Measurements from ENCODE around the gene CARM1.
"Not testable (repeated sequence)": the region's sequence is repeated elsewhere in the genome, so short reads cannot be mapped to it uniquely, and the experiment has no call there.

Gene CARM1

DNA sequence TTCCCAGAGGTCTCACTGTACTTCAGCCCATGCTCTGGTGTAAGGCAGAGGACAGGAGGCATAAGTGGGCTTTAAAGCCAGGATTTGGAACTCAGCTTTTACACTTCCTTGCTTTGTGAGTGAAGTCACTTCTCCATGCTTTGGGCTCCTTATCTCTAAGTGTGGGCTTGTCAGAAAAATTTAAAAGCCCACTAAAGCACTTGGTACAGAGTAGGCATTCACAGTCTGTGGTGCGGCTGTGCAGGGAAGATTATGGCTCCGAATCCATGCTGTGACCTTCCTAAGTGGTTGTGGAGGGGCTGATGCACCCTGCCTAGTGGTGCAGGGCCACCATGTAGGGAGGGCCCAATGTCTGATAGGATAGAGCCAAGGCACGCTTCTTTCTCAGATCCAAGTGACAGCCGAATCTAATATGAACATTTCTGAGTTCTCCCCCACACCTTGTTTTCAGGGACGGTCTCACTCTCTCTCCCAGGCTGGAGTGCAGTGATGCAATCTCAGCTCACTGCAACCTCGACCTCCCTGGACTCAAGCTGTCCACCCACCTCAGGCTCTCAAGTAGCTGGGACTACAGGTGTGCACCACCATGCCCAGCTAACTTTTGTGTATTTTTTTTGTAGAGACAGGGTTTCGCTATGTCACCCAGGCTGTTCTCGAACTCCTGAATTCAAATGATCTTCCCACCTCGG is 64.2 kb downstream of the CARM1 start:
- no peak for DNase-seq

DNA sequence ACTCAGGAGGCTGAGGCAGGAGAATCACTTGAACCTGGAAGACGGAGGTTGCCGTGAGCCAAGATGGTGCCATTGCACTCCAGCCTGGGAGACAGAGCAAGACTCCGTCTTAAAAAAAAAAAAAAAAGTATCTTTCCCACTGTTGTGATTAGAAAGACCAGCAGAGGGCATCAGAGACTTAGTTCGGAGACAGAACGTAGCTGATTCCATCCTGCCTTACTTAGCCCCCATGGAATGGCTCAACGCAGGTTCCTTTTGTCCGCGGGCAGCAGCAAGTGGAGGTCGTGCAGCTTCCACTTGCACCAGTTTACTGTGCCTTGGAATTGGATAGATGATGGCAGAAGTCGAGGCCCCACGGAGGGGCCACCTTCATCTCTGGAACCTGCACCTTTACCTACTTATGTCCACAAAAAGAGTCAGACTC is 65.3 kb downstream of the CARM1 start:
- peak; percentile 81 to 84 for DNase-seq

DNA sequence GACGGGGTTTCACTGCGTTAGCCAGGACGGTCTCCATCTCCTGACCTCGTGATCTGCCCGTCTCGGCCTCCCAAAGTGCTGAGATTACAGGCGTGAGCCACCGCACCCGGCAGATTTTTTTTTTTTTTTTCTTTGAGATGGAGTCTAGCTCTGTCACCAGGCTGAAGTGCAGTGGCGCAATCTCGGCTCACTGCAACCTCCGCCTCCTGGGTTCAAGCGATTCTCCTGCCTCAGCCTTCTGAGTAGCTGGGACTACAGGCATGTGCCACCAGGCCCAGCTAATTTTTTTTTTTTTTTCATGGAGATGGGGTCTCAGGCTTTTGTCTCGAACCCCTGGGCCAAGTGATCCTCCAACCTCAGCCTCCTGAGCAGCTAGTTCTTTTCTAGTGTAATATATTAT is 70.3 kb downstream of the CARM1 start:
- DNase-seq = not testable (repeated sequence)

DNA sequence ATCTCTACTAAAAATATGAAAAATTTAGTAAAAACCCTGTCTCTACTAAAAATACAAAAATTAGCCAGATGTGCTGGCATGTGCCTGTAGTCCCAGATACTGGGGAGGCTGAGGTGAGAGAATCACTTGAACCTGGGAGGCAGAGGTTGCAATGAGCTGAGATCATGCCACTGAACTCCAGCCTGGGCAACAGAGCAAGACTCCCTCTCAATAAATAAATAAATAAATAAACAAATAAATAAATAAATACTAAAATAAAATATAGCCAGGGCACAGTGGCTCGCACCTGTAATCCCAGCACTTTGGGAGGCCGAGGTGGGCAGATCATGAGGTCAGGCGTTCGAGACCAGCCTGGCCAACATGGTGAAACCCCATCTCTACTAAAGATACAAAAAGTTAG is 72.1 kb downstream of the CARM1 start:
- not testable (repeated sequence) for DNase-seq

DNA sequence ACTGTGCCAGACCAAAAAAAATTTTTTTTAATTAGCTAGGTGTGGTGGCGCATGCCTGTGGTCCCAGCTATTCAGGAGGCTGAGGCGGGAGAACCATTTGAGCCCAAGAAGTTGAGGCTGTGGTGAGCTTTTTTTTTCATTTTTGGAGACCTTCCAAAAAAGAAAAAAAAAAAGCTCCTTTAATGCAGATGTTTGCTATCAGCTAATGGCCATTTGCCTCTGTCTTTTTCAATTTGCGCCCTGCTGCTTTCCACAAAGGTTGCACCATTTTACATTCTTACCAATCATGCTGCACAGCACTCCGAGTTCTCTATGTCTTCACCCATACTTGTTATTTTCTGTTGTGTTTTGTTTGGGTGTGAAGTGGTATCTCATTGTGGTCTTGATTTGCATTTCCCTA is 73.9 kb downstream of the CARM1 start:
- DNase-seq = no peak

DNA sequence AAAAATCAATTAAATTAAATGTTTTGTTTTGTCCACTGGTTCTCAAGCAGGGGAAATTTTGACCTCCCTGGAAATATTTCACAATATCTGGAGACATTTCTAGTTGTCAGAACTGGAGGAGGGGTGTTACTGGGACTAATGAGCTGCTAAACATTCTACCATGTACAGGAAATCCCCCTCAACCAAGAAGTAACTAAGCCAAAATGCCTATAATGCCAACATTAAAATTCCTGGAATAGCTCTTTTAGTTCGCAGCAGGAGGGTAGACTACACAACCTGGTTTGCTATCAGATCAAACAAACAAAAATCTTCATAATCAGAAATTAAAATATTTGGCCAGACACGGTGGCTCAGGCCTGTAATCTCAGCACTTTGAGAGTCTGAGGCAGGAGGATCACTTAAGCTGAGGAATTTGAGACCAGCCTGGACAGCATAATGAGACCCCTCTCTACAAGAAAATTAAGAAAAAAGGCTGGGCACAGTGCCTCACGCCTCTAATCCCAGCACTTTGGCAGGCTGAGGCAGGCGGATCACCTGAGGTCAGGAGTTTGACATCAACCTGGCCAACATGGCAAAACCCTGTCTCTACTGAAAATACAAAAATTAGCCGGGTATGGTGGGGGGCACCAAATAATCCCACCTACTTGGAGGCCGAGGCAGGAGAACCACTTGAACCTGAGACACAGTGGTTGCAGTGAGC is 75.8 kb downstream of the CARM1 start:
- DNase-seq = no peak

DNA sequence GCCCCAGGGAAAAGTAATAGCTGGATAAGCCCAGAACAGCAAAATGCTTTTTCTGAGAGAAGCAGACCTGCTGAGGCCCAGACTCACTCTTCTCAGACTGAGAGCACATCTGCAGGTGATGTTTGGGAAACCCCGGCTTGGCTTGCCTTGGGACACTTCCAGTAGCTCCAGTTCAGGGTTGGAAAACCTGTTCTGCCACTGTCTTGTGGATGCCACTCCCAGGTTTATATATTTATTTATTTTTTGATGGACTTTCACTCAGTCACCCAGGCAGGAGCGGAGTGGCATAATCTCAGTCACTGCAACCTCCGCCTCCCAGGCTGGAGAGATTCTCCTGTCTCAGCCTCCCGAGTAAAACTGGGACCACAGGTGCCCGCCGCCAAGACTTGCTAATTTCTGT is 81.5 kb downstream of the CARM1 start:
- no peak for DNase-seq

DNA sequence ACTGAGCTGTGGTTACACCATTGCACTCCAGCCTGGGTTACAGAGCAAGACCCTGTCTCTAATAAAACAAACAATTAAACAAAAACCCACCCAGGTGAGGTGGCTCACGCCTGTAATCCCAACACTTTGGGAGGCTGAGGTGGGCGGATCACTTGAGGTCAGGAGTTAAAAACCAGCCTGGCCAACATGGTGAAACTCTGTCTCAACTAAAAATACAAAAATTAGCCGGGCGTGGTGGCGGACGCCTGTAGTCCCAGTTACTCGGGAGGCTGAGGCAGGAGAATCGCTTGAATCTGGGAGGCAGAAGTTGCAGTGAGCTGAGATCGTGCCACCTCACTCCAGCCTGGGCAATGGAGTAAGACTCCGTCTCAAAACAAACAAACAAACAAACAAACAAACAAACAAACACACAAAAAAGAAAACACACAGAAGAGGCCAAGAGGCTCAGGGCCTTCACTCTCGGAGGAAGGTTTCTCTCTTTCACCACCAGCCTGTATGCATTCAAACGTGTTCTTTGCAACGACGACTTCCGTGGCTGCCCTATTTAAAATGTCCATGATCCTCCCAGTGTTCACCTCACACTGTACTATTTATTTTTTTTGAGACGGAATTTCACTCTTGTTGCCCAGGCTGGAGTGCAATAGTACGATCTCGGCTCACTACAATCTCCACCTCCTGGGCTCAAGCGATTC is 88.1 kb downstream of the CARM1 start:
- DNase-seq = not testable (repeated sequence)

DNA sequence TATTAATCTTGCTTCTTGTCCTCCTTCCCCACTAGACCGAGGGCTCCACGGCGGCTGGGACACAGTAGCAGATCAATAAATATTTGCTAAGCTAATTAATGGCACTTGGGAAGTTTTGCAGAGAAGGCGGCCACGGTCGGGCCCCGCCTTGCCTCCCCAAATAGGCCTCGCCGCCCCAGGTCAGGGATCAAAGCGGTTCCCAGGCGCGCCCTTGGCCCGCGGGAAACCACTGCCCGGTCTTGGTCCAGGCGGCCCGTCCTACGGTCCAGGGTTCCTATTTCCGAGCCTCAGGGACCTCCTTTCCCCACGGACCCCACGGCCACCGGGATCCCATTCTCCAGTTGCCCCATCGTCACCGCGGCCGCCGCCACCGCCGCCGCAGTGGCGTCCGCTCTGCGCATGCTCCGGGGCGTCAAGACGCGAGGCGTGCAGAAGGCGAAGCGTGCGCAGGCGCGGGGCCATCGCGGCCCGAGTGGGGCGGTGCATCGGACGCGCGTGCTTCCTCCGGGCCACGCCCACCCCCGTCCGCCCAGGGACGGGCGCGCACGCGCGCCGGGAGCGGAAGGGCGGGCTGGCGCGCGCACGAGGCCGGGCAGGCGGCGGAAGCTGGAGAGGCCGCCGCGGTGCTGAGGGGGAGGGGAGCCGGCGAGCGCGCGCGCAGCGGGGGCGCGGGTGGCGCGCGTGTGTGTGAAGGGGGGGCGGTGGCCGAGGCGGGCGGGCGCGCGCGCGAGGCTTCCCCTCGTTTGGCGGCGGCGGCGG is 89.1 kb downstream of the CARM1 start, which contains the start of gene SMARCA4:
SMARCA4 (plus strand) TSS at position 717 of the 759 bp plus-strand sequence. CDS start 23,122 bp downstream, outside the sequence.
- DNase-seq = peak; percentile 87 to 92

DNA sequence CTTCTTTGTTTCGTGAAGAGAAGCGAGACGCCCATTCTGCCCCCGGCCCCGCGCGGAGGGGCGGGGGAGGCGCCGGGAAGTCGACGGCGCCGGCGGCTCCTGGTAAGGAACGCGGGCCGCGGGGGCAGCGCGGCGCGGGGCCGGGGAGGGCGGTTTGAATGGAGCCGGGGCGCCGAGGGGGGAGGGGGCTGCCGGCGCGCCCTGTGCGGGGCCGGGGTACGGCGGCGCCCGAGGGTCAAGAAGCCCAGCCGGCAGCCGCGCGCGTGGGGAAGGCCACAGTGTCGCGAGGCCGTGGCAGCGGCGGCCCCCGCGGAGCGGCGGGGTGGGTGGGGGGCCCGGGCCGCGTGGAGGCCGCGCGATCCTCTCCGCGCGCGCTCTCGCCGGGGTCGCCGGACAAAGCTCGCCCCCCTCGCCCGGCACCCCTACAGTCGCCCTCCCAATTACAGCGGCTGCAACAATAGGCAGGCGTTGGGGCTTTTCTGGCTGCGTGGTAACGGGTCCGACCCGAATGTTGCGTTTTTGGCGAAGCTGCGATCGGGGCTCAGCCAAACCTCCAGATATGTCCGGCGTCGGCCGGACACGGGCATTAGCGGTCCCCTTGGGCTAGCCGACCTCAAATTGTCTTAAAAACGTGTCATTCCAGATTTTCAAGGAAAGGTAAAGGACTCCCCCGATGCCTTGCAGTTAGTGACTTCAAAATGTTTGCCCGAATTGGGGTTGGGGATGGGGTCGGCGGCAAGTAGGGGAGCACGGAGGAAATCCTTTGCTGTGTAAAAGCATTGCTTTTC is 89.9 kb downstream of the CARM1 start:
- no peak for DNase-seq

DNA sequence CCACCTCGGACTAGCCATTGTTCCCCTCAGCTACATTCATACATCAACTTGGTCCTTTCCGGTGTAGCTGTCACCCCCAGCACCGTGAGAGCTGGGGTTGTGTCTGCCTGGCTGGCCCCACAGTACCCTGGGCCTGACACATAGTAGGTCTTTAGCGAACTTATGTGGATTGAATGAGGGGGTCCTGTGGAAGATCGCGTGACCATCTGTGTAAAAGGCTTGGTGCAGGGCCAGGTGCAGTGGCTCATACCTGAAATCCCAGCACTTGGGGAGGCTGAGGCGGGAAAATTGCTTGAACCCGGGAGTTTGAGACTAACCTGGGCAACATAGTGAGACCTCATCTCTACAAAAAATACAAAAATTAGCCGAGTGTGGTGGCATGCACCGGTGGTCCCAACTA is 91.5 kb downstream of the CARM1 start:
- no peak for DNase-seq

DNA sequence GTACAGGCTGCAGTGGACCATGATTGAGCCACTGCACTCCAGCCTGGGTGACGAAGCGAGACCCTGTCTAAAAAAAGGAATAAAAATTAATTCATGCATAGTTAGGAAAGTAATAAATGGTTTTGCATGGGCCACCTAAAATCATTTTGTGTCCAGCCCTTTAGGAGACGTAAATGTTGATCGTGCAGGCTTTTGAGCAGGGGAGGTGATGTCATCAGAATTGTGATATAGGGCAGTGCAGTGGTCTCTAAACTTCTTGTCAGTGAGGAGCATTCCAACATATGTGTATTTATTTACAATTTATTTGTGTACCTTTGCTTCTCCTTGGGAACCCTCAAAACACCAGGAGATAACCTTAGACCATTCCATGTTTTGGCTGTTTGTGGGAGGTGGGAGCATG is 92.5 kb downstream of the CARM1 start:
- DNase-seq = no peak

DNA sequence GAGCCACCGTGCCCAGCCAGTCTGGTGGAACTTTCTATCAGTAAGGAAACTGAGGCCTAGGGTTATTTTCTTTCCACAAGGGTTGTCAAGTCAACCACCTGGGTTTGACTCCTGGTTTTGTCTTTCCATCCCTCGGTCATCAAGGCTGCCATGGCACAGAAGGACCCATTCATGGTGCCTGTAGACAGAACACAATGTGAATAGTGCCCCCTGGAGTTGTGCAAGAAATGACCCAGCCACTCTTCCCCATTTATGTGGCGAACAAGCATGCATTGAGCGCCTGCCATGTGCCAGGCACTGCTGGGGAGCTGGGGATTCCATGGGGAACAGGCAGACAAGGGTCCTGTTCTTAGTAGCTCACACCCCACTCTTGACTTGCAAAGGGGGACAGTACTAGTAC is 93.5 kb downstream of the CARM1 start:
- no peak for DNase-seq

DNA sequence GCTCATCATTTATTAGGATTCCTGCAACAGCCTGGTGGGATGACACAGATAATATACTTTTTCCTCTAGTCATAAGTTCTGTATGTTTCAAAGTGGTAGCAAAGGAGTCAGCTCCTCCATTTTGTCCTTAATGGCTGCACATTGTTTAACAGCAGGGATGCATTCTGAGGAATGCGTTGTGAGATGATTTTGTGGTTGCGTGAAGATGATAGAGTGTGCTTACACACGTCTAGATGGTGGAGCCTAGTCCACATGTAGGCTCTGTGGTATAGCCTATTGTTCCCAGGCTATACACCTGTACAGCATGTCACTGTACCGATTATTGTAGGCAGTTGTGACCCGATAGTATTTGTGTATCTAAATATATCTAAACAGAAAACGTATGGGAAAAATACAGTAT is 94.0 kb downstream of the CARM1 start:
- DNase-seq = no peak

DNA sequence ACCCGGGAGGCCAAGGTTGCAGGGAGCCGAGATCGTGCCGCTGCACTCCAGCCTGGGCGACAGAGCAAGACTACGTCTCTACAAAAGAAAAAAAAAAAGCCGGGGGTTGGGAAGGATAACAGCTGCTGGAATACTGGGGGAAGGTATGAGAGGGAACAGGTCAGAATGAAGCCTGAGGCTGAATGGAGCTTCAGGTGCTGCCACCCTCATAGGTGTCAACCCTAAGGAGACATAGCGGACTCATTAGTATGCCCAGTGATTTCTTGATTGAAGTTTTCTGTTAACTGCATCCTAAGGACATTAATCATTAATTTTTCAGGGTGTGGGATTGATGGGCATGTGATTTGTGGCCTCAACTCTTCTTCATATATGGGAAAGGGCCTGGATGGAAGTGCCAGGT is 95.5 kb downstream of the CARM1 start:
- DNase-seq = no peak

DNA sequence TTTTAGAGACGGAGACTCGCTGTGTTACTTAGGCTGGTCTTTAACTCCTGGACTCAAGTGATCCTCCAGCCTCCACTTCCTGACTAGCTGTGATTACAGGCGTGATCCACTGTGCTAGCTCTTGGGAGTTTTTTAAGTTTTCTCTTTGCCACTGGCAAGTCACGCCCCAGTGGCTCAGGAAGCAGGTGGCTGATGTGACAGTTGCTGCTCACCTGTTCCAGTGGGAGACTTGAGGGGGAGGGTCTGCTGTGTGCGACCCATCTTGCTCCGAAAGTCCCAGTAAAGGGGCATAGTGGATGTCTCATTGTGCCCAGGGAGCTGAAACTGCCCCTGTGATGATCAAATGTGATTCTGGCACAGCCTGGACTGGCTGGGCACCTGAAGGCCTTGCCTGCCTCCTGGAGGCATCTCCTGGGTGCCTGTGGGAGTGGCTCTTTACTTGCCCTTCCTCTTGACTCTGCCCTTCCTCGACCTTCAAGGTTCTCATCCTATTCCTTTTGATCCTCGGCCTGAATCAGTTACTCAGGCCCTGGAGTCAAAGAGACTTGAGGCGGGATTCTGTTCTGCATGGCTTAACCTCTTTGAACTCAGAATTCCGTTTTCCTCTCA is 97.3 kb downstream of the CARM1 start:
- no peak for DNase-seq

DNA sequence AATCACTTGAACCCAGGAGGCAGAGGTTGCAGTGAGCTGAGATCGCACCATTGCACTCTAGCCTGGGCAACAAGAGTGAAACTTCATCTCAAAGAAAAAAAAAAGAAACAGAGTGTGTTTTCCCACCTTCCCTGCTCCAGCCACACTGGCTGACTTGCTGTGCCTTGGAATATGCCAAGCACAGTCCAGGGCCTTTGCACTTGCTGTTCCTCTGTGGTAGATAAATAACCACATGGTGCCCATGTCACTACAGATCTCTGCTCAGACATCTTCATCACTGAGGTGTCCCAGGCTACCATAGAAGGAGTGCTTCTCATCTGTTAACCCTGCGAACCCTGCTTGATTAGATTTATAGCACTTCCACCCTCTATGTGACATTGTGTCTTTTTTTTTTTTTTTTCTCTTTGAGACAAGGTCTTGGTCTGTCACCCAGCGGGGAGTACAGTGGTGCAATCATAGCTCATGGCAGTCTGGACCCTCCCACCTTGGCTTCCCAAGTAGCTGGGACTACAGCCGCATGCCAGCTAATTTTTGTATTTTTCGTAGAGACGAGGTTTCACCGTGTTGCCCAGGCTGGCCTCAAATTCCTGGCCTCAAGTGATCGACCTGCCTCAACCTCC is 99.9 kb downstream of the CARM1 start:
- no peak for DNase-seq
